Measurements from ENCODE around the gene CD99L2. TPM values are rescaled to one million over a fixed set of nuclear protein-coding genes. Genes with fewer than 3 reads are reported as not detected.

CD99L2 gene
- total and polyA plus RNA-seq, 12 donors = 20.0 to 102 (median 55.4) TPM

GRCh38 chrX:150906694-150907093, 8.2 kb upstream of the CD99L2 start:
- DNase-seq = no peak
- no peaks in the 10 kb centered on the region for H3K4me1 ChIP-seq (replicated peaks in 1 of 2)
- no peaks in the 10 kb centered on the region for H3K36me3 ChIP-seq (replicated peaks in 1 of 2)
- no peak overlapping the region for H3K27ac ChIP-seq
- 77 to 93% (median 91%) methylated on average over 6 of the region's 6 CpGs for WGBS, 4 donors
- H3K9me3 ChIP-seq (replicated peaks in 1 of 3) = no peaks in the 10 kb centered on the region
- H3K4me3 ChIP-seq = no peak overlapping the region
- H3K27me3 ChIP-seq = no peaks in the 10 kb centered on the region
- intact Hi-C loops (cut with DNase I) = loop anchor here in 1 of 2 donors (10.0 kb wide), 1 partner anchor 132 kb away; no protein-coding TSS in a partner anchor
- TF ChIP-seq, protein P1, sequence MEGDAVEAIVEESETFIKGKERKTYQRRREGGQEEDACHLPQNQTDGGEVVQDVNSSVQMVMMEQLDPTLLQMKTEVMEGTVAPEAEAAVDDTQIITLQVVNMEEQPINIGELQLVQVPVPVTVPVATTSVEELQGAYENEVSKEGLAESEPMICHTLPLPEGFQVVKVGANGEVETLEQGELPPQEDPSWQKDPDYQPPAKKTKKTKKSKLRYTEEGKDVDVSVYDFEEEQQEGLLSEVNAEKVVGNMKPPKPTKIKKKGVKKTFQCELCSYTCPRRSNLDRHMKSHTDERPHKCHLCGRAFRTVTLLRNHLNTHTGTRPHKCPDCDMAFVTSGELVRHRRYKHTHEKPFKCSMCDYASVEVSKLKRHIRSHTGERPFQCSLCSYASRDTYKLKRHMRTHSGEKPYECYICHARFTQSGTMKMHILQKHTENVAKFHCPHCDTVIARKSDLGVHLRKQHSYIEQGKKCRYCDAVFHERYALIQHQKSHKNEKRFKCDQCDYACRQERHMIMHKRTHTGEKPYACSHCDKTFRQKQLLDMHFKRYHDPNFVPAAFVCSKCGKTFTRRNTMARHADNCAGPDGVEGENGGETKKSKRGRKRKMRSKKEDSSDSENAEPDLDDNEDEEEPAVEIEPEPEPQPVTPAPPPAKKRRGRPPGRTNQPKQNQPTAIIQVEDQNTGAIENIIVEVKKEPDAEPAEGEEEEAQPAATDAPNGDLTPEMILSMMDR (IDR thresholded peaks at IDR 0.05) = no peak
- no peak for TF ChIP-seq POLR2A (IDR thresholded peaks at IDR 0.05)

GRCh38 chrX:150905293-150905692, 6.8 kb upstream of the CD99L2 start:
- Histone ChIP-seq H3K36me3 (replicated peaks in 1 of 2) (no peaks in the 10 kb centered on the region), H3K27me3 (no peaks in the 10 kb centered on the region), H3K9me3 (replicated peaks in 1 of 3) (no peaks in the 10 kb centered on the region), H3K4me1 (replicated peaks in 1 of 2) (no peaks in the 10 kb centered on the region), H3K27ac (no peak overlapping the region), H3K4me3 (no peak overlapping the region)
- 64 to 88% (median 84%) methylated on average over 3 of the region's 3 CpGs for WGBS, 4 donors
- intact Hi-C loops (cut with DNase I) = loop anchor here in 1 of 2 donors (10.0 kb wide), 1 partner anchor 130 kb away; no protein-coding TSS in a partner anchor
- no peak for TF ChIP-seq POLR2A (IDR thresholded peaks at IDR 0.05)
- TF ChIP-seq, protein P1 (IDR thresholded peaks at IDR 0.05) = no peak
- DNase-seq = no peak

GRCh38 chrX:150903110-150903508, 4.6 kb upstream of the CD99L2 start:
- Histone ChIP-seq H3K9me3 (replicated peaks in 1 of 3) (no peaks in the 10 kb centered on the region), H3K4me3 (no peak overlapping the region), H3K27ac (no peak overlapping the region), H3K4me1 (replicated peaks in 1 of 2) (no peaks in the 10 kb centered on the region), H3K36me3 (replicated peaks in 1 of 2) (no peaks in the 10 kb centered on the region), H3K27me3 (no peaks in the 10 kb centered on the region)
- TF ChIP-seq, protein P1 (IDR thresholded peaks at IDR 0.05) = no peak
- TF ChIP-seq POLR2A (IDR thresholded peaks at IDR 0.05) = no peak
- intact Hi-C loops (cut with DNase I) = loop anchor here in 1 of 2 donors (10.0 kb wide), 1 partner anchor 128 kb away; no protein-coding TSS in a partner anchor
- no peak for DNase-seq
- WGBS, 4 donors = 59 to 81% (median 70%) methylated on average over 6 of the region's 6 CpGs

GRCh38 chrX:150902434-150903109, 4.1 kb upstream of the CD99L2 start:
- Histone ChIP-seq H3K4me1 (replicated peaks in 1 of 2) (peaks cover 0 to 1% of the 10 kb centered on the region in 2 donors), H3K27ac (no peak overlapping the region), H3K36me3 (replicated peaks in 1 of 2) (no peaks in the 10 kb centered on the region), H3K27me3 (no peaks in the 10 kb centered on the region), H3K9me3 (replicated peaks in 1 of 3) (no peaks in the 10 kb centered on the region), H3K4me3 (no peak overlapping the region)
- 36 to 66% (median 52%) methylated on average over 4 to 7 of the region's 7 CpGs for WGBS, 4 donors
- TF ChIP-seq, protein P1 (IDR thresholded peaks at IDR 0.05) = no peak
- TF ChIP-seq POLR2A (IDR thresholded peaks at IDR 0.05) = no peak
- intact Hi-C loops (cut with DNase I) = loop anchor here in 1 of 2 donors (10.0 kb wide), 1 partner anchor 128 kb away; no protein-coding TSS in a partner anchor
- no peak for DNase-seq

Data from adrenal gland (tissue), 12 donors.